ENCODE results near the gene CTXND1. TPM values are rescaled to one million over a fixed set of nuclear protein-coding genes. Genes with fewer than 3 reads are reported as not detected.

The CTXND1 gene
- total RNA-seq, 3 donors from 2014 or later (not counting 1 experiment from before 2014, with no cell fraction given), result not detected

- 34% methylated on average over 4 of the region's 4 CpGs for WGBS (ENCODE audit: insufficient coverage)
- no peak overlapping the region for H3K4me3 ChIP-seq (ENCODE audit: low read length)
- no peaks in the 10 kb centered on the region for H3K36me3 Mint-ChIP-seq
These were observed 98.1 kb downstream of the CTXND1 start for GRCh38 chr15:80153900-80154299.

GRCh38 chr15:80152896-80153876 lies 98.8 kb downstream of the CTXND1 start, which contains the start of gene FAH:
Gene FAH, plus strand, starts transcription at chr15:80152999. Its CDS starts 56 bp downstream, at chr15:80153055.
- intact Hi-C loops (cut with micrococcal nuclease), result loop anchor here (1.0 to 2.0 kb wide), 2 partner anchors 94 to 230 kb away; partner anchors contain the start of gene ZFAND6
- H3K4me1 ChIP-seq (ENCODE audit: control insufficient read depth, insufficient read depth, low read length), result peaks cover 29% of the 10 kb centered on the region
- peak within 1 kb of the TSS; percentile 65 for H3K27ac ChIP-seq (ENCODE audit: low read length)
- H3K4me3 ChIP-seq (ENCODE audit: low read length), result peak within 1 kb of the TSS; percentile 86
- Mint-ChIP-seq H3K36me3 (no peaks in the 10 kb centered on the region), H3K4me3 (peak within 1 kb of the TSS; percentile 93), H3K9me3 (no peaks in the 10 kb centered on the region), H3K27ac (peak within 1 kb of the TSS; percentile 85 to 88), H3K4me1 (peaks cover 21 to 25% of the 10 kb centered on the region in 2 donors), H3K27me3 (ENCODE audit: low read depth in 2 of 2) (no peaks in the 10 kb centered on the region)
- WGBS (ENCODE audit: insufficient coverage), result under 1% methylated on average over 43 of the region's 45 CpGs
- H3K9me3 ChIP-seq (ENCODE audit: control insufficient read depth, insufficient read depth, low read length), result no peaks in the 10 kb centered on the region
- H3K27me3 ChIP-seq (ENCODE audit: control insufficient read depth, insufficient read depth, low read length), result no peaks in the 10 kb centered on the region
- no peak for TF ChIP-seq CTCF (IDR thresholded peaks at IDR 0.05)
- peak; percentile 47 to 70 for DNase-seq
- ATAC-seq, result peak; percentile 56 to 73 (median 65)
- no peaks in the 10 kb centered on the region for H3K36me3 ChIP-seq (ENCODE audit: control insufficient read depth, insufficient read depth, low read length)

More at GRCh38 chr15:80153900-80154299, 98.1 kb downstream of the CTXND1 start:
- ATAC-seq (no peak), DNase-seq (no peak)
- Histone ChIP-seq H3K9me3 (ENCODE audit: control insufficient read depth, insufficient read depth, low read length) (no peaks in the 10 kb centered on the region), H3K36me3 (ENCODE audit: control insufficient read depth, insufficient read depth, low read length) (no peaks in the 10 kb centered on the region), H3K27me3 (ENCODE audit: control insufficient read depth, insufficient read depth, low read length) (no peaks in the 10 kb centered on the region), H3K4me1 (ENCODE audit: control insufficient read depth, insufficient read depth, low read length) (peaks cover 29% of the 10 kb centered on the region), H3K27ac (ENCODE audit: low read length) (peak overlapping the region; percentile 54)
- Mint-ChIP-seq H3K4me3 (peak overlapping the region; percentile 93), H3K27me3 (ENCODE audit: low read depth in 2 of 2) (no peaks in the 10 kb centered on the region), H3K27ac (peak overlapping the region; percentile 85 to 88), H3K9me3 (no peaks in the 10 kb centered on the region), H3K4me1 (peaks cover 21 to 25% of the 10 kb centered on the region in 2 donors)
- intact Hi-C loops (cut with micrococcal nuclease), result loop anchor here (1.0 to 2.0 kb wide), 2 partner anchors 95 to 231 kb away; partner anchors contain the start of gene ZFAND6
- no peak for TF ChIP-seq CTCF (IDR thresholded peaks at IDR 0.05)

DNA sequence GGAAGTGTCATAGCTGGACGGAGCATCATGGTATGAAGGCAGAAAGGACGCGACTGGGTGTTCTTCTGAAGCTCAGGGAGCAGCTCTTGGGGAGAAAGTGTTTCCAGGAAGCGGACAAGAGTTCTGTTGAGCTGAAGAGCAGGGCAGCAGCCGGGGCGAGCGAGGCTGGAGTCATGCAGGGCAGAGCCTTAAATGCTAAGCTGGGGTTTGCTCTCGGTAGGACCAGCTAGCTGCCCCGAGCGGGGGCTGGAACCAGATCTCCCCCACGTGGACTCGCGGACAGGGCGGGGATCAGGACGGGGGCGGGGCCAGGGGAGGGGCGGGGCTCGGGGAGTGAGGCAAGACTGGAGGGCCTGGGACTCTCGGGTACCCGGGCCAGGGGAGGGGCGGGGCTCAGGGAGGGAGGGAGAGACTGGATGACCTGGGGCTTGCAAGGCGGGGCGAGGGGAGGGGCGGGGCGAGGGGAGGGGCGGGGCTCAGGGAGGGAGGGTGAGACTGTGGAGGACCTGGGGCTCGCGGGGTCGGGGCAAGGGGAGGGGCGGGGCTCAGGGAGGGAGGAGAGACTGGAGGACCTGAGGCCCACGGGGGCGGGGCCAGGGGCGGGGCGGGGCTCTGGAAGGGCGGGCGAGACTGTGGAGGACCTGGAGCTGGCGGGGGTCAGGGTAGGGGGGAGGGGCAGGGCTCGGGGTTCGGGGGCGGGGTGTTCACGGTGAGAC lies 99.7 kb downstream of the CTXND1 start:
- H3K4me3 Mint-ChIP-seq, result peak overlapping the region; percentile 93
- no peaks in the 10 kb centered on the region for H3K36me3 ChIP-seq (ENCODE audit: control insufficient read depth, insufficient read depth, low read length)
- H3K36me3 Mint-ChIP-seq, result no peaks in the 10 kb centered on the region
- peaks cover 29% of the 10 kb centered on the region for H3K4me1 ChIP-seq (ENCODE audit: control insufficient read depth, insufficient read depth, low read length)
- peak overlapping the region; percentile 86 for H3K4me3 ChIP-seq (ENCODE audit: low read length)
- intact Hi-C loops (cut with micrococcal nuclease), result loop anchor here (2.0 kb wide), 1 partner anchor 94 kb away; the partner anchor contains the start of gene ZFAND6
- DNase-seq, result peak; percentile 49 to 89
- peak overlapping the region; percentile 81 to 88 for H3K27ac Mint-ChIP-seq
- H3K9me3 Mint-ChIP-seq, result no peaks in the 10 kb centered on the region
- no peaks in the 10 kb centered on the region for H3K9me3 ChIP-seq (ENCODE audit: control insufficient read depth, insufficient read depth, low read length)
- WGBS (ENCODE audit: insufficient coverage), result 2% methylated on average over 28 of the region's 41 CpGs
- peak overlapping the region; percentile 65 for H3K27ac ChIP-seq (ENCODE audit: low read length)
- ATAC-seq, result peak; percentile 68 to 86 (median 76)
- peaks cover 21 to 25% of the 10 kb centered on the region in 2 donors for H3K4me1 Mint-ChIP-seq
- H3K27me3 Mint-ChIP-seq (ENCODE audit: low read depth in 2 of 2), result no peaks in the 10 kb centered on the region
- H3K27me3 ChIP-seq (ENCODE audit: control insufficient read depth, insufficient read depth, low read length), result no peaks in the 10 kb centered on the region
- no peak for TF ChIP-seq CTCF (IDR thresholded peaks at IDR 0.05)
